ENCODE results near the gene STRADA.

DNA sequence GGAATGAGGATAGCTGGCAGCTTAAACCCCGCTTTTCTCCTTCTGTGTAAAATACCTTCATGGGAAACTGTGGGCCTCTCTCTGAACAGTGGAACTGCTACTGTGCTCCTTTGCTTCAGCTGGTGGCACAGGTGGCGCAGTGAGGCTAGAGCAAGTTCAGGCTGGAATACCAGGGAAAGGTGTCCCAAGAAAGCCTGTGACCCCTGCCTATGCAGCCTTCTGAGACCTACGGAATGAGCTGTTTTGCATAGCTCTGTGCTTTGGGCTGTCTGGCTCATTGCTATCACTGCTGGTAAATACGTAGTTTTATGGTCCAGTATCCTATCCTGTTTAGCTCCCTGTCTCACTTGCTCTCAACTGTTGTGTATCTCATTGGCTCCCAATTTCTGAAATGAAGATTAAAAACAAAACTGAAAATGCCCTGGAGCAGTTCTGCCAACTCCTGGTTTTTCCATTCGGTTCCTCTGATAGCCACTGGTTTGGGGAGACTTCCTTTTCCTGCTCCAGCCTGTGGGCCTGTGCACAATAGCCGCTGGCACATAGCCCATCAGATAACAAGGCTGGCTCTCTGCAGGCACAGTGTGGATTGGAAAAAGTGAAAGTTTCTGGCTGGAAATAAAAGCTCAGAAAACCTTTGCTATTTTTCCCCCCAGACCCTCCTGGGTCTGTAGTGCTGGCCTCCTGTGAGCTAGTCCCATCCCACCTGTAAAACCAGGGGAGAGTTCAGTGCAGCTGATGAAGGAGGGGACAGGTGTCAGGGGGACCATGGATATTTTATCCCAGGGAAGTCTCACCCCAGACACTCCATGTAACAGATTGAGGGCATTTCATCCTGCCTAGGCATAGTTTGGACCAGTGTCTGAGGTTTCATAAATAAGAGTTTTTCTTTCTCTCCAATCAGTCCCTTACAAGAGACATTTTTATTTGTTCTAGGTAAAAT lies 65.7 kb downstream of the STRADA start:
- peak; percentile 83 for TF ChIP-seq POLR2AphosphoS5 (IDR thresholded peaks at IDR 0.05)
- TF ChIP-seq, protein P1, sequence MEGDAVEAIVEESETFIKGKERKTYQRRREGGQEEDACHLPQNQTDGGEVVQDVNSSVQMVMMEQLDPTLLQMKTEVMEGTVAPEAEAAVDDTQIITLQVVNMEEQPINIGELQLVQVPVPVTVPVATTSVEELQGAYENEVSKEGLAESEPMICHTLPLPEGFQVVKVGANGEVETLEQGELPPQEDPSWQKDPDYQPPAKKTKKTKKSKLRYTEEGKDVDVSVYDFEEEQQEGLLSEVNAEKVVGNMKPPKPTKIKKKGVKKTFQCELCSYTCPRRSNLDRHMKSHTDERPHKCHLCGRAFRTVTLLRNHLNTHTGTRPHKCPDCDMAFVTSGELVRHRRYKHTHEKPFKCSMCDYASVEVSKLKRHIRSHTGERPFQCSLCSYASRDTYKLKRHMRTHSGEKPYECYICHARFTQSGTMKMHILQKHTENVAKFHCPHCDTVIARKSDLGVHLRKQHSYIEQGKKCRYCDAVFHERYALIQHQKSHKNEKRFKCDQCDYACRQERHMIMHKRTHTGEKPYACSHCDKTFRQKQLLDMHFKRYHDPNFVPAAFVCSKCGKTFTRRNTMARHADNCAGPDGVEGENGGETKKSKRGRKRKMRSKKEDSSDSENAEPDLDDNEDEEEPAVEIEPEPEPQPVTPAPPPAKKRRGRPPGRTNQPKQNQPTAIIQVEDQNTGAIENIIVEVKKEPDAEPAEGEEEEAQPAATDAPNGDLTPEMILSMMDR (IDR thresholded peaks at IDR 0.05) = peak in 1 of 4 experiments; percentile 22
